HCT116 (cell line): Measurements from ENCODE around the gene SUSD6. TPM values are rescaled to one million over a fixed set of nuclear protein-coding genes. Genes with fewer than 3 reads are reported as not detected.

Experiments
- ATAC-seq: fragments of 200-7000 bp; cut with Tn5 transposase; 2 replicates; pipeline ENCODE4 v1.9.1; 2020; ENCODE audit warnings: mild to moderate bottlenecking, moderate library complexity
- BruUV-seq: library from RNA; stranded (reverse); fragments of 400-500 nt; replicated peaks from 2 replicates; lab custom pipeline; 2021; lab: Mats Ljungman, UMichigan
- CTCF ChIA-PET: fragments of 300-600 bp; sonication (Branson Sonifier 250); formaldehyde crosslinking; loops from one replicate; lab custom pipeline; 2021; ENCODE audit warnings: antibody characterized with exemption; lab: Charles Lee
- POLR2A ChIA-PET: fragments of 300-600, 350-600 bp; sonication (Branson Sonifier 250); formaldehyde crosslinking; loops from one replicate; lab custom pipeline; 2021; ENCODE audit warnings: antibody characterized with exemption; lab: Charles Lee
- RAD21 ChIA-PET, 2 experiments: fragments of 300-600 bp; sonication (Branson Sonifier 250); formaldehyde crosslinking; loops; one replicate each; lab custom pipeline; 2023; ENCODE audit warnings: low total read pairs in 2 of 2; ENCODE audit not compliant: uncharacterized antibody in 2 of 2, unreplicated experiment in 2 of 2, low non-redundant PET in 1 of 2; lab: Charles Lee
- DNase-seq: peaks from one replicate; pipeline ENCODE4 v3.0.0-alpha.2; 2010; ENCODE audit warnings: low read depth, low spot score
- H2AFZ ChIP-seq: fragments of 200-600 bp; shearing (Covaris generic), sonication (generic); 2 replicates; pipeline ENCODE4 v1.6.1; 2017; ENCODE audit warnings: low read depth, mixed run types, mixed read lengths, antibody characterized with exemption, low read length; ENCODE audit not compliant: poor library complexity, severe bottlenecking
- H3K27ac ChIP-seq: 2 replicates; pipeline ENCODE4 v1.5.1; 2012; ENCODE audit warnings: low read depth, low read length
- H3K27me3 ChIP-seq: fragments of 200-600 bp; sonication (generic); 2 replicates; pipeline ENCODE4 v1.6.1; 2016; ENCODE audit warnings: mixed run types, low read length, mixed read lengths; ENCODE audit not compliant: insufficient read depth
- H3K36me3 ChIP-seq, 2 experiments: fragments of 200-500 bp in 1 of 2; fragments of 200-600 bp in 1 of 2; sonication (Bioruptor generic) in 1 of 2; sonication (generic) in 1 of 2; 2 replicates each; pipeline versions ENCODE4 v1.5.1 to v1.6.1; 2014 to 2016; ENCODE audit warnings: low read length in 2 of 2, inconsistent platforms in 1 of 2, mixed read lengths in 1 of 2, mixed run types in 1 of 2; ENCODE audit not compliant: insufficient read depth in 2 of 2, control insufficient read depth in 1 of 2
- H3K4me1 ChIP-seq, 2 experiments: fragments of 200-600 bp in 1 of 2; sonication (generic) in 1 of 2; 2 replicates each; pipeline versions ENCODE4 v1.5.1 to v1.6.1; 2012 to 2017; ENCODE audit warnings: low read length in 2 of 2, inconsistent platforms in 1 of 2, mild to moderate bottlenecking in 1 of 2, mixed read lengths in 1 of 2, mixed run types in 1 of 2, moderate library complexity in 1 of 2; ENCODE audit not compliant: insufficient read depth in 2 of 2, control insufficient read depth in 1 of 2
- H3K4me2 ChIP-seq: fragments of 200-600 bp; sonication (generic); 2 replicates; pipeline ENCODE4 v1.6.1; 2017; ENCODE audit warnings: mixed run types, low read length, mixed read lengths
- H3K4me3 ChIP-seq, 2 experiments: fragments of 200-600 bp in 1 of 2; sonication (generic) in 1 of 2; replicated peaks in 1 of 2; 2 replicates each; pipeline ENCODE4 v1.5.1; 2011 to 2016; ENCODE audit warnings: low read length in 2 of 2, control low read depth in 1 of 2, low read depth in 1 of 2, mild to moderate bottlenecking in 1 of 2, mixed read lengths in 1 of 2, mixed run types in 1 of 2
- H3K79me2 ChIP-seq: fragments of 200-600 bp; sonication (generic); 2 replicates; pipeline ENCODE4 v1.6.1; 2017; ENCODE audit warnings: mild to moderate bottlenecking, mixed run types, low read length, moderate library complexity, mixed read lengths; ENCODE audit not compliant: insufficient read depth
- H3K9ac ChIP-seq: fragments of 200-600 bp; sonication (generic); 2 replicates; pipeline ENCODE4 v1.6.1; 2016; ENCODE audit warnings: low read length, mixed read lengths
- H3K9me2 ChIP-seq: fragments of 200-600 bp; sonication (generic), shearing (Covaris generic); 2 replicates; pipeline ENCODE4 v1.6.1; 2017; ENCODE audit warnings: mixed run types, mild to moderate bottlenecking, moderate library complexity; ENCODE audit not compliant: insufficient read depth
- H3K9me3 ChIP-seq, 2 experiments: fragments of 200-500 bp in 1 of 2; fragments of 200-600 bp in 1 of 2; sonication (Bioruptor generic) in 1 of 2; sonication (generic) in 1 of 2; 2 replicates each; pipeline ENCODE4 v1.6.1; 2014 to 2017; ENCODE audit warnings: low read length in 2 of 2, mixed read lengths in 2 of 2, inconsistent platforms in 1 of 2, low read depth in 1 of 2, mild to moderate bottlenecking in 1 of 2, mixed run types in 1 of 2, moderate library complexity in 1 of 2; ENCODE audit not compliant: control insufficient read depth in 1 of 2, insufficient read depth in 1 of 2
- H4K20me1 ChIP-seq: fragments of 200-600 bp; sonication (generic), shearing (Covaris generic); 2 replicates; pipeline ENCODE4 v1.6.1; 2017; ENCODE audit warnings: mixed run types, mild to moderate bottlenecking, moderate library complexity; ENCODE audit not compliant: insufficient read depth
- ATF3 ChIP-seq: IDR thresholded peaks from 2 replicates; pipeline ENCODE4 v1.6.1; 2012
- CEBPB ChIP-seq: IDR thresholded peaks from 2 replicates; pipeline ENCODE4 v1.6.1; 2012; ENCODE audit warnings: low read depth
- CTCF ChIP-seq, 3 experiments: fragments of 200-600 bp in 1 of 3; sonication (generic) in 1 of 3; IDR thresholded peaks in 2 of 3; conservative IDR thresholded peaks in 1 of 3; 2 replicates each; pipeline ENCODE4 v1.5.1; 2012 to 2017; ENCODE audit warnings: low read depth in 2 of 3, low read length in 2 of 3, antibody characterized with exemption in 1 of 3, borderline replicate concordance in 1 of 3, control low read depth in 1 of 3, mild to moderate bottlenecking in 1 of 3, mixed read lengths in 1 of 3, mixed run types in 1 of 3, moderate library complexity in 1 of 3; ENCODE audit not compliant: insufficient read depth in 1 of 3
- EGR1 ChIP-seq: IDR thresholded peaks from 2 replicates; pipeline ENCODE4 v1.6.1; 2012; ENCODE audit warnings: low read depth
- EZH2 ChIP-seq: fragments of 200-600 bp; sonication (generic); IDR thresholded peaks from 2 replicates; pipeline ENCODE4 v1.6.1; 2017; ENCODE audit warnings: antibody characterized with exemption, mixed run types
- EZH2phosphoT487 ChIP-seq: fragments of 200-600 bp; IDR thresholded peaks from 2 replicates; pipeline ENCODE4 v1.6.1; 2018; ENCODE audit warnings: antibody characterized with exemption, borderline replicate concordance
- FOSL1 ChIP-seq: IDR thresholded peaks from 2 replicates; pipeline ENCODE4 v1.6.1; 2012; ENCODE audit warnings: low read depth
- MAX ChIP-seq: IDR thresholded peaks from 2 replicates; pipeline ENCODE4 v1.6.1; 2012
- REST ChIP-seq: IDR thresholded peaks from 2 replicates; pipeline ENCODE4 v1.6.1; 2012; ENCODE audit warnings: low read depth
- SIN3A ChIP-seq: IDR thresholded peaks from 2 replicates; pipeline ENCODE4 v1.6.1; 2012; ENCODE audit warnings: low read depth
- SP1 ChIP-seq: IDR thresholded peaks from 2 replicates; pipeline ENCODE4 v1.6.1; 2012; ENCODE audit warnings: low read depth
- SRF ChIP-seq: IDR thresholded peaks from 2 replicates; pipeline ENCODE4 v1.6.1; 2012; ENCODE audit warnings: low read depth
- TCF7L2 ChIP-seq: IDR thresholded peaks from 2 replicates; pipeline ENCODE4 v1.7.0; 2011; ENCODE audit warnings: borderline replicate concordance, inconsistent platforms; ENCODE audit not compliant: insufficient read depth, insufficient read length; ENCODE audit errors: extremely low read depth
- YY1 ChIP-seq: IDR thresholded peaks from 2 replicates; pipeline ENCODE4 v1.6.1; 2011; ENCODE audit warnings: low read length, low read depth, moderate library complexity, mild to moderate bottlenecking; ENCODE audit not compliant: insufficient replicate concordance; ENCODE audit errors: extremely low read depth
- ZNF274 ChIP-seq: fragments of 200-500 bp; sonication (Bioruptor generic); IDR thresholded peaks from 2 replicates; pipeline ENCODE4 v1.6.1; 2014; ENCODE audit warnings: mild to moderate bottlenecking, low read depth, low read length, inconsistent platforms
- intact Hi-C: fragments of 100-400 bp; cut with micrococcal nuclease; formaldehyde crosslinking; loops from 2 replicates; pipeline ENCODE4 v1.10.0; 2022
- total RNA-seq: library from RNA; stranded (reverse); gene quantifications from one replicate; pipeline ENCODE4 v1.2.1, GENCODE V29; 2021; ENCODE audit not compliant: unreplicated experiment

The SUSD6 gene
- total RNA-seq, 1 experiment from 2014 or later: 6.4 TPM

GRCh38 chr14:69624136-69624535 lies 12.7 kb downstream of the SUSD6 start:
- Histone ChIP-seq H3K27me3 (no peaks in the 10 kb centered on the region), H3K36me3 (no peaks in the 10 kb centered on the region), H3K79me2 (no peaks in the 10 kb centered on the region), H3K9me3 (no peaks in the 10 kb centered on the region), H3K4me1 (no peaks in the 10 kb centered on the region), H3K4me3 (no peak overlapping the region), H3K9me2 (no peaks in the 10 kb centered on the region), H3K27ac (no peak overlapping the region), H2AFZ (no peak overlapping the region), H3K4me2 (no peak overlapping the region), H4K20me1 (no peaks in the 10 kb centered on the region), H3K9ac (no peak overlapping the region)
- TF ChIP-seq EGR1 (no peak), FOSL1 (no peak), YY1 (no peak), REST (no peak), CTCF (IDR thresholded peaks at IDR 0.05 in 2 of 3, conservative IDR thresholded peaks at IDR 0.05 in 1 of 3; ENCODE audit: borderline replicate concordance in 1 of 3, insufficient read depth in 1 of 3, low read depth in 2 of 3, low read length in 2 of 3) (no peak), TCF7L2 (no peak), ATF3 (no peak), EZH2 (no peak), ZNF274 (no peak), CEBPB (no peak), SIN3A (no peak), SRF (no peak), MAX (no peak), SP1 (no peak), EZH2phosphoT487 (no peak)
- POLR2A ChIA-PET: no interaction called here
- BruUV-seq: no TSS peak
- intact Hi-C loops: no loop called here
- CTCF ChIA-PET: no interaction called here
- DNase-seq (no peak), ATAC-seq (no peak)
- RAD21 ChIA-PET: no interaction called here
